PC-9 (cell line): Measurements from ENCODE around the gene ZDHHC1.

Experiments used
- EZH2 ChIP-seq: fragments of 200-600 bp; sonication (generic); IDR thresholded peaks from 2 replicates; pipeline ENCODE4 v1.8.0; 2017; ENCODE audit warnings: antibody characterized with exemption, low read depth
- TF ChIP-seq, protein P1 (sequence below): fragments of 200-600 bp; sonication (generic); conservative IDR thresholded peaks from 2 replicates; pipeline ENCODE4 v1.6.1; 2017; ENCODE audit warnings: mixed run types, antibody characterized with exemption, mild to moderate bottlenecking, moderate library complexity

GRCh38 chr16:67350324-67350723, 66.0 kb downstream of the ZDHHC1 start:
- no peak for TF ChIP-seq EZH2
- TF ChIP-seq, protein P1, sequence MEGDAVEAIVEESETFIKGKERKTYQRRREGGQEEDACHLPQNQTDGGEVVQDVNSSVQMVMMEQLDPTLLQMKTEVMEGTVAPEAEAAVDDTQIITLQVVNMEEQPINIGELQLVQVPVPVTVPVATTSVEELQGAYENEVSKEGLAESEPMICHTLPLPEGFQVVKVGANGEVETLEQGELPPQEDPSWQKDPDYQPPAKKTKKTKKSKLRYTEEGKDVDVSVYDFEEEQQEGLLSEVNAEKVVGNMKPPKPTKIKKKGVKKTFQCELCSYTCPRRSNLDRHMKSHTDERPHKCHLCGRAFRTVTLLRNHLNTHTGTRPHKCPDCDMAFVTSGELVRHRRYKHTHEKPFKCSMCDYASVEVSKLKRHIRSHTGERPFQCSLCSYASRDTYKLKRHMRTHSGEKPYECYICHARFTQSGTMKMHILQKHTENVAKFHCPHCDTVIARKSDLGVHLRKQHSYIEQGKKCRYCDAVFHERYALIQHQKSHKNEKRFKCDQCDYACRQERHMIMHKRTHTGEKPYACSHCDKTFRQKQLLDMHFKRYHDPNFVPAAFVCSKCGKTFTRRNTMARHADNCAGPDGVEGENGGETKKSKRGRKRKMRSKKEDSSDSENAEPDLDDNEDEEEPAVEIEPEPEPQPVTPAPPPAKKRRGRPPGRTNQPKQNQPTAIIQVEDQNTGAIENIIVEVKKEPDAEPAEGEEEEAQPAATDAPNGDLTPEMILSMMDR, result no peak
